GM08714 (cell line): Measurements from ENCODE around the gene ANAPC1.
A peak's percentile ranks its signal among the peaks of the same experiment; 100 is the strongest.
"Not testable (repeated sequence)": the region's sequence is repeated elsewhere in the genome, so short reads cannot be mapped to it uniquely, and the experiment has no call there.

ENCODE experiments used
- H3K4me3 ChIP-seq: fragments of 200-500 bp; sonication (Bioruptor generic); 2 replicates; pipeline ENCODE4 v1.5.1; 2014; ENCODE audit warnings: mild to moderate bottlenecking, low read length, inconsistent platforms
- ZNF274 ChIP-seq: IDR thresholded peaks from 2 replicates; pipeline ENCODE4 v1.6.1; 2012; ENCODE audit warnings: mild to moderate bottlenecking, low read depth, low read length

ANAPC1 gene

DNA sequence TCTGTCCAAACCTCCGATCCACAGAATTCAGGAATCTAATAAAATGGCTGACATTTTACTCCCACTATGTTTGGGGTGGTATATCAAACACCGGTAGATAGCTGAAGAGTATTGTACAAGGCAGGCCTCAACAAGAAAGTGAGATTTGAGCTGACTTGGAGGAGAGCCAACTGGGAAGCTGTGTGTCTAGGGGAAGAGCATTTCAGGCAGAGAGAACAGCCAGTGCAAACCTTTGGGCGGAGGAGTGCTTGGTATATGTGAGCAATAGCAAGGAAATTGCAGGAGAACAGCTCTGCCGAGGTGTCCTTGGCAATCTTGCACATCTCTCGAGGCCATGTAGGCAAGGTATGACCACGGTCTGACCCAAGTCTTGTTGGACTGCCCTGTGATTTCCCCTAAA lies 12.6 kb upstream of the ANAPC1 start:
- TF ChIP-seq ZNF274: no peak
- H3K4me3 ChIP-seq: no peak overlapping the region

- no peak overlapping the region for H3K4me3 ChIP-seq
- no peak for TF ChIP-seq ZNF274
Measured at GRCh38 chr2:111896024-111896423, 12.0 kb upstream of the ANAPC1 start.

- no peak for TF ChIP-seq ZNF274
- peak overlapping the region; percentile 97 for H3K4me3 ChIP-seq
Measured at GRCh38 chr2:111884592-111884964, 585 bp upstream of the ANAPC1 start.

DNA sequence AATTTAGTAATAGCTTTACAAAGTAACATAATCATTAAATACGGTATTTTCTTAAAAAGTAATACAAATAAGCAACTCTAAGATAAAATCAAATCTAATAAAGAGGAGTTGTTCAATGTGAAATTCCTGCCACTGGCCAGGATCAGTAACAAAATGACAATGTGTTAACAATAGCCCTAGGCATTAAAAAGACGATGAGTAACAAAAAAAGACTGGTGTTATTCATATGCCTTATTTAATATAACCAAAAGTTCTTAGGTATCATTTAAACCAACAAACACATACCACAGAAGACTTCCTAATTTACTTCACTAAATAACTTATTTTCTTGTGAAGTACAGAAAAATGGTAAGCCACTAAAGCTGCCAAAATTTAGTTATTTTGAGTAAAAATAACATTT lies 11.2 kb downstream of the ANAPC1 start:
- not testable (repeated sequence) for H3K4me3 ChIP-seq

DNA sequence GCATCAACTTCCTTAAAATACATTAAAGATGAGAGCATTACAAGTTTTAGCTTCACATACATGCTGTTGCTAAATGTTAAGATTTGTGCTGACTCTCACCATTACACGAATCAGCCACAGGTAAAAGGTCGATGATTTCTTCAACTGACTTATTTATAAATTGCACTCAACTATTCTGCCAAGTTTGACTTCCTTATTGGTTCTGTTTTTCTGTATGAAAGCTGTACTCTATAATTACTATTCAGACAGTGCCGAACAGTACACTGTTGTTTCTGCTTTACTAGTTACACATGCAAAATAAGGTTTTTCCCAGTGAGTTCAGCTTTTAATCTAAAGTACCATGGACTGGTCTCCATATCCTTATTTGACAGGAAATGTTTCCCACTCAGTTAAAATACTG lies 18.9 kb downstream of the ANAPC1 start:
- H3K4me3 ChIP-seq: not testable (repeated sequence)

DNA sequence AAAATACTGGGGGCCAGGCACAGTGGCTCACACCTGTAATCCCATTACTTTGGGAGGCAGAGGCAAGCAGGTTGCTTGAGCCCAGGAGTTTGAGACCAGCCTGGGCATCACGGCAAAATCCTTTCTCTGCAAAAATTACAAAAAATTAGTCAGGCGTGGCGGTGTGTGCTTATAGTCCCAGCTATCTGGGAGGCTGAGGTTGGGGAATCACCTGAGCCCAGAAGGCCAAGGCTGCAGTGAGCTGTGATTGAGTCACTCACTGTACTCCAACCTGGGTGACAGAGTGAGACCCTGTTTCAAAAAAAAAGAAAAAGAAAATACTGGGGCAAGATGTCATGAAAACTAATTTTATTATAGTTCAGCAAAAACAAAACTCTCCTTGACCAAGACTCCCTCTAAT lies 24.0 kb downstream of the ANAPC1 start:
- not testable (repeated sequence) for H3K4me3 ChIP-seq

GRCh38 chr2:111852544-111852943 lies 31.4 kb downstream of the ANAPC1 start:
- H3K4me3 ChIP-seq: not testable (repeated sequence)

GRCh38 chr2:111850646-111851045 lies 33.3 kb downstream of the ANAPC1 start:
- not testable (repeated sequence) for H3K4me3 ChIP-seq

- not testable (repeated sequence) for H3K4me3 ChIP-seq
Measured at GRCh38 chr2:111839625-111840282, 44.2 kb downstream of the ANAPC1 start.

DNA sequence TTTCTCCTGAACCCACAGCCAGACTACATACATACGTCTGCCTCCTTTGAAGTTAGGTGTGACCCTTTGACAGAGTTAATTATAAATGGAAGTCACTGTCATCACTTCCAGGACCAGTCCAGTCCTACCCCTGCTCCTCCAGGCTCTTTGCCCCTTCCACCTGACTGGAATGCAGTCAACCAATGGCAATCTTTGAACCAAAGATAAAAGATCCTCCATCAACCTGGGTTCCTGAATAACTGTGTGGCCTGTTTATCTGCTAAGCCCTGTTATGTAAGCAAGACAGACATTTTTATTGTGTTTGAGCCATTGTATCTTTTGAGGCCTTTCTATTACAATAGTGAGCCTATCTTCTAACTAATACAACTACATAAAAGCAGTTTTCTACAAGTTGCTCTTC lies 45.0 kb downstream of the ANAPC1 start:
- not testable (repeated sequence) for H3K4me3 ChIP-seq

GRCh38 chr2:111834221-111834620 lies 49.8 kb downstream of the ANAPC1 start:
- H3K4me3 ChIP-seq: not testable (repeated sequence)

DNA sequence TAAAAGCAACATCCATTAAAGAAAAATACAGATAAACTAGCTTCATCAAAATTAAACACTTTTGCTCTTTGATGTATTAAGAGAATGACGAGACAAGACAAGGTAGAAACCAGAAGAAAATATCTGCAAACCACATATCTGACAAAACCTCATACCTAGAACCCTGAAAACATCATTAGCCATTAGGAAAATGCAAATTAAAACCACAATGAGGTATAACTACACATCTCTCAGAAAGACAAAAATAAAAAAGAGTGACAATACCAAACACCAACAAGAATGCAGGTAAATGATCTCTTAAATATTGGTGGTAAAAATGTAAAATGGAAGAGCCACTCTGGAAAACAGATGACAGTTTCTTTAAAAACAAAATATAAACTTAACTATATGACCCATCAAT lies 53.5 kb downstream of the ANAPC1 start:
- not testable (repeated sequence) for H3K4me3 ChIP-seq

GRCh38 chr2:111828217-111828766 lies 55.7 kb downstream of the ANAPC1 start:
- not testable (repeated sequence) for H3K4me3 ChIP-seq

- not testable (repeated sequence) for H3K4me3 ChIP-seq
Measured at GRCh38 chr2:111812970-111813622, 70.9 kb downstream of the ANAPC1 start.

- not testable (repeated sequence) for H3K4me3 ChIP-seq
Measured at GRCh38 chr2:111790633-111791032, 93.4 kb downstream of the ANAPC1 start.

GRCh38 chr2:111784081-111784480 lies 99.9 kb downstream of the ANAPC1 start:
- H3K4me3 ChIP-seq: not testable (repeated sequence)

DNA sequence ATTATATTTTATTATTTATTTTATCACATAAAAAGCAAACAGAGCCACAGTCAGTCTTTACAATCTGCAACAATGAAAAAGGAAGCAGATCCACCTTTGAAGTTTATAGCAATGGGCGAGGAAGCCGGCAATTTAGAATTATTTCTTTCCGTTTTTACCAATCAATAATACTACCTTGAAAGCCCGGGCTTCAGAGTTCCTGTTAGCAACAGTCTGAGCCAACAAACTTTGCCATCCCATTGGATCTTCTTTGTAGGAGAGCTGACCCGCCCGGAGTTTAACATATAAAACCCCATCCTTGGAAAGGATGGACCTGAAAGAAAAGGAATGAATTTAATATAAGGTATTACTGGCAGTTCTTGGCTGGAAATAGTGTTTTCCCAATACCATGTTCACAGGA lies 101.8 kb downstream of the ANAPC1 start:
- H3K4me3 ChIP-seq: not testable (repeated sequence)

GRCh38 chr2:111781443-111782094 lies 102.4 kb downstream of the ANAPC1 start:
- H3K4me3 ChIP-seq: not testable (repeated sequence)

GRCh38 chr2:111777155-111777554 lies 106.8 kb downstream of the ANAPC1 start:
- H3K4me3 ChIP-seq: not testable (repeated sequence)

DNA sequence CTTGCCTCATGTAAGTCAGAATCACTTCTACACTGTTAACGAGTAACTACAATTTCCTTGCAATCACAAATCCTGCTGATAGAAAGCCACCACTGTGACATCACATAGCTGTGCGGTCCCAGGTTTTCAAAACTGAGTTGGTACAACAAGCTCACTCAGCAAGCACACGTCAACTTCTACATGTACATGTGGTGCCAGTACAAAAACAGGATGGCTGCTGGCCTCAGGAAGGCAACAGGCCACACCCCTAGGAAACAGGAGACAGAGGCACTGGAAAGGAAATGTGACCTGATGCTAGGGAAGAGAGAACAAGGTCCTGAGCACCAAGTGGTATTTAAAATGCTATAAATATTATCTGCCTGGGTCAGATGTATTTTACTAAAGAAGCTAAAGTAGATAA lies 107.7 kb downstream of the ANAPC1 start:
- not testable (repeated sequence) for H3K4me3 ChIP-seq

GRCh38 chr2:111772180-111772579 lies 111.8 kb downstream of the ANAPC1 start:
- H3K4me3 ChIP-seq: not testable (repeated sequence)
